ENCODE data around the gene MPIG6B. TPM values are rescaled to one million over a fixed set of nuclear protein-coding genes. Genes with fewer than 3 reads are reported as not detected.
A peak's percentile ranks its signal among the peaks of the same experiment; 100 is the strongest.

The MPIG6B gene
- total RNA-seq, 1 donor from 2014 or later = not detected

- DNase-seq (ENCODE audit: low spot score) = no peak
- Mint-ChIP-seq H3K27me3 (ENCODE audit: low read depth) (no peaks in the 10 kb centered on the region), H3K4me1 (ENCODE audit: low read depth) (no peaks in the 10 kb centered on the region), H3K27ac (ENCODE audit: unreplicated experiment) (no peak overlapping the region), H3K36me3 (ENCODE audit: low read depth) (peaks cover 29% of the 10 kb centered on the region), H3K4me3 (ENCODE audit: unreplicated experiment) (no peak overlapping the region), H3K9me3 (ENCODE audit: low read depth) (no peaks in the 10 kb centered on the region)
- peak; percentile 67 for TF ChIP-seq CTCF (IDR thresholded peaks at IDR 0.05)
Measured at GRCh38 chr6:31689249-31690110, 33.7 kb upstream of the MPIG6B start.

GRCh38 chr6:31690231-31691077 is 32.7 kb upstream of the MPIG6B start:
- Mint-ChIP-seq H3K27me3 (ENCODE audit: low read depth) (no peaks in the 10 kb centered on the region), H3K9me3 (ENCODE audit: low read depth) (no peaks in the 10 kb centered on the region), H3K36me3 (ENCODE audit: low read depth) (peaks cover 31% of the 10 kb centered on the region), H3K4me1 (ENCODE audit: low read depth) (no peaks in the 10 kb centered on the region), H3K27ac (ENCODE audit: unreplicated experiment) (no peak overlapping the region), H3K4me3 (ENCODE audit: unreplicated experiment) (no peak overlapping the region)
- no peak for DNase-seq (ENCODE audit: low spot score)
- no peak for TF ChIP-seq CTCF (IDR thresholded peaks at IDR 0.05)

- Mint-ChIP-seq H3K9me3 (ENCODE audit: low read depth) (no peaks in the 10 kb centered on the region), H3K27ac (ENCODE audit: unreplicated experiment) (no peak overlapping the region), H3K4me1 (ENCODE audit: low read depth) (no peaks in the 10 kb centered on the region), H3K4me3 (ENCODE audit: unreplicated experiment) (no peak overlapping the region), H3K27me3 (ENCODE audit: low read depth) (no peaks in the 10 kb centered on the region), H3K36me3 (ENCODE audit: low read depth) (peaks cover 28% of the 10 kb centered on the region)
- TF ChIP-seq CTCF (IDR thresholded peaks at IDR 0.05) = no peak
- DNase-seq (ENCODE audit: low spot score) = no peak
Measured at GRCh38 chr6:31691078-31691463, 32.1 kb upstream of the MPIG6B start.

- no peak overlapping the region for H3K27ac Mint-ChIP-seq (ENCODE audit: unreplicated experiment)
- H3K36me3 Mint-ChIP-seq (ENCODE audit: low read depth) = peaks cover 27% of the 10 kb centered on the region
- no peak for TF ChIP-seq CTCF (IDR thresholded peaks at IDR 0.05)
- no peaks in the 10 kb centered on the region for H3K27me3 Mint-ChIP-seq (ENCODE audit: low read depth)
- no peaks in the 10 kb centered on the region for H3K9me3 Mint-ChIP-seq (ENCODE audit: low read depth)
- no peaks in the 10 kb centered on the region for H3K4me1 Mint-ChIP-seq (ENCODE audit: low read depth)
- no peak overlapping the region for H3K4me3 Mint-ChIP-seq (ENCODE audit: unreplicated experiment)
- DNase-seq (ENCODE audit: low spot score) = no peak
Measured at GRCh38 chr6:31691564-31692108, 31.5 kb upstream of the MPIG6B start.

- H3K36me3 Mint-ChIP-seq (ENCODE audit: low read depth) = peaks cover 27% of the 10 kb centered on the region
- no peak overlapping the region for H3K4me3 Mint-ChIP-seq (ENCODE audit: unreplicated experiment)
- H3K9me3 Mint-ChIP-seq (ENCODE audit: low read depth) = no peaks in the 10 kb centered on the region
- no peak for DNase-seq (ENCODE audit: low spot score)
- no peak for TF ChIP-seq CTCF (IDR thresholded peaks at IDR 0.05)
- H3K27me3 Mint-ChIP-seq (ENCODE audit: low read depth) = no peaks in the 10 kb centered on the region
- H3K4me1 Mint-ChIP-seq (ENCODE audit: low read depth) = no peaks in the 10 kb centered on the region
- no peak overlapping the region for H3K27ac Mint-ChIP-seq (ENCODE audit: unreplicated experiment)
Measured at GRCh38 chr6:31692353-31692752, 30.8 kb upstream of the MPIG6B start.
